K562 (cell line): Measurements from ENCODE around the gene MVK.

ENCODE experiments used
- GABPB1 ChIP-seq: sonication (generic); formaldehyde crosslinking; IDR thresholded peaks from 2 replicates; pipeline ENCODE4 v1.8.0; 2022; ENCODE audit warnings: mild to moderate bottlenecking, missing genetic modification reagents
- MYC ChIP-seq, 2 experiments: fragments of 250-450 bp in 1 of 2; sonication (Bioruptor Pico) in 1 of 2; IDR thresholded peaks; 2 replicates each; pipeline versions ENCODE4 v1.5.1 to v1.6.1; 2012 to 2021; ENCODE audit warnings: low read depth in 2 of 2, borderline replicate concordance in 1 of 2, improper control_type of control experiment in 1 of 2, low read length in 1 of 2, mild to moderate bottlenecking in 1 of 2, moderate library complexity in 1 of 2
- TF ChIP-seq, protein P1 (sequence below), 3 experiments: IDR thresholded peaks in 2 of 3; conservative IDR thresholded peaks in 1 of 3; 2 replicates each; pipeline ENCODE4 v1.5.1; 2011 to 2012; ENCODE audit warnings: low read length in 3 of 3, mild to moderate bottlenecking in 3 of 3, control low read depth in 2 of 3, improper control_type of control experiment in 1 of 3, inconsistent platforms in 1 of 3, low read depth in 1 of 3, mixed read lengths in 1 of 3, moderate library complexity in 1 of 3; ENCODE audit not compliant: insufficient read depth in 2 of 3

- TF ChIP-seq MYC (IDR thresholded peaks at IDR 0.05; ENCODE audit: low read depth, low read length), result no peak
- no peak for TF ChIP-seq MYC (CRISPR knock-in tag; IDR thresholded peaks at IDR 0.05; ENCODE audit: borderline replicate concordance, low read depth)
- TF ChIP-seq, protein P1, sequence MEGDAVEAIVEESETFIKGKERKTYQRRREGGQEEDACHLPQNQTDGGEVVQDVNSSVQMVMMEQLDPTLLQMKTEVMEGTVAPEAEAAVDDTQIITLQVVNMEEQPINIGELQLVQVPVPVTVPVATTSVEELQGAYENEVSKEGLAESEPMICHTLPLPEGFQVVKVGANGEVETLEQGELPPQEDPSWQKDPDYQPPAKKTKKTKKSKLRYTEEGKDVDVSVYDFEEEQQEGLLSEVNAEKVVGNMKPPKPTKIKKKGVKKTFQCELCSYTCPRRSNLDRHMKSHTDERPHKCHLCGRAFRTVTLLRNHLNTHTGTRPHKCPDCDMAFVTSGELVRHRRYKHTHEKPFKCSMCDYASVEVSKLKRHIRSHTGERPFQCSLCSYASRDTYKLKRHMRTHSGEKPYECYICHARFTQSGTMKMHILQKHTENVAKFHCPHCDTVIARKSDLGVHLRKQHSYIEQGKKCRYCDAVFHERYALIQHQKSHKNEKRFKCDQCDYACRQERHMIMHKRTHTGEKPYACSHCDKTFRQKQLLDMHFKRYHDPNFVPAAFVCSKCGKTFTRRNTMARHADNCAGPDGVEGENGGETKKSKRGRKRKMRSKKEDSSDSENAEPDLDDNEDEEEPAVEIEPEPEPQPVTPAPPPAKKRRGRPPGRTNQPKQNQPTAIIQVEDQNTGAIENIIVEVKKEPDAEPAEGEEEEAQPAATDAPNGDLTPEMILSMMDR (IDR thresholded peaks at IDR 0.05 in 2 of 3, conservative IDR thresholded peaks at IDR 0.05 in 1 of 3; ENCODE audit: insufficient read depth in 2 of 3, low read depth in 1 of 3, low read length in 3 of 3), result no peak
- TF ChIP-seq GABPB1 (CRISPR knock-in tag), result no peak
Measured at GRCh38 chr12:109596418-109597244, 23.0 kb downstream of the MVK start.
